Daoy (cell line): ENCODE measurements around the gene ERICH2. TPM values are rescaled to one million over a fixed set of nuclear protein-coding genes. Genes with fewer than 3 reads are reported as not detected.

Experiments
- DNase-seq: peaks from one replicate; pipeline ENCODE4 v3.0.0-alpha.2; 2015; ENCODE audit warnings: low read depth
- total RNA-seq: library from RNA; depleted of rRNA; stranded (reverse); fragments of >200 nt; shearing (Covaris generic); gene quantifications from 2 replicates; pipeline ENCODE4 v1.2.3, GENCODE V29; 2014

The ERICH2 gene
- total RNA-seq, 1 experiment from 2014 or later: not detected

DNA sequence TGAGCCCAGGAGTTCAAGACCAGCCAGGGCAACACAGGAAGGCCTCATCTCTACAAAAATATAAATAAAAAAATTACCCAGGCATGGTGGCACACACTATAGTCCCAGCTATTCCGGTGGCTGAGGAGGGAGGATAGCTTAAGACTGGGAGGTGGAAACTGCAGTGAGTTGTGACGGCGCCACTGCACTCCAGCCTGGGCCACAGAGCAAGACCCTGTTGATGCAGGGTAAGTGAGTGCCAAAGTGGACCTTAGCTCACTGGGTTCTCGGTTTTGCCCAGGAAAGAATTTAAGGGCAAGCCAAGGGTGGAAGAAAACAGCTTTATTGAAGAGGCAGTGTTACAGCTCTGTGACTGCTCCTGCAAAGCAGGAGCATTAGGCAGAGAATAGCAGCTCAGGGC lies 6.9 kb upstream of the ERICH2 start:
- DNase-seq: no peak

DNA sequence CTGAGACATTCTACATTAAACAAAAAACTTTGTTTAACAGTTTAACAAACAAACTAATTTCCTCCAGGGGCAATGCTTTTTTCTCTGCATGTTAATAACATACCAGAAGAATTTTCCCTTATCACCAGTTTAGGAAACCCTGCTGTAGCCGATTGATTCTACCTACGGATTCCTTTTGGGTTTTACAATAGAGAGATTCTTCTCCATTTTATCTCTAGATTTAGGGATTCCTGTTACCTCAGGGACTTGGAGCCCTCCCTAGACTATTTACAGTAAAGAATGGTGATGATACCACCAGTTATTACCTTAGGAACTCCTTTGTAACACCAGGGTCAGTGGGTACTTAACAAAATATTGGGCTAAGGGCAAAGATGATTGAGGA lies 5.3 kb upstream of the ERICH2 start:
- no peak for DNase-seq

DNA sequence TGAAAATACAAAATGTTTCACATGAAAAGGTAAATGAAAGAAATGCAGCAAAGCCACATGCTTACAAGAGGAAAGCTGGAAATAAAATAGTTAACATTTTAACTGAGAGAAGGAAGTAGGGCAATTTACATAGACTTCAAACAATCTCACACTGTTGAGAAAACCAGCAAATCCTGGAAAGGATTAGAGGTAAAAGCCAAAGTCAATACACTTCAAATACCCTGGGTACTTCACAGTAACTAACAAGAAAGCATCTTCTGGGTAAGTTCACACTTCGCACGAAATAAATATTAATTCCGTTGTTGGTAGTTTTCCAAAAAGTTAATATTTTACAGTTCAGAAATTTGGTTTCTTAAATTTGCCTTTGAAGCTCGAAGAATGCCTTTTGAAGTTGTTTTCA lies 3.5 kb upstream of the ERICH2 start:
- DNase-seq: no peak

DNA sequence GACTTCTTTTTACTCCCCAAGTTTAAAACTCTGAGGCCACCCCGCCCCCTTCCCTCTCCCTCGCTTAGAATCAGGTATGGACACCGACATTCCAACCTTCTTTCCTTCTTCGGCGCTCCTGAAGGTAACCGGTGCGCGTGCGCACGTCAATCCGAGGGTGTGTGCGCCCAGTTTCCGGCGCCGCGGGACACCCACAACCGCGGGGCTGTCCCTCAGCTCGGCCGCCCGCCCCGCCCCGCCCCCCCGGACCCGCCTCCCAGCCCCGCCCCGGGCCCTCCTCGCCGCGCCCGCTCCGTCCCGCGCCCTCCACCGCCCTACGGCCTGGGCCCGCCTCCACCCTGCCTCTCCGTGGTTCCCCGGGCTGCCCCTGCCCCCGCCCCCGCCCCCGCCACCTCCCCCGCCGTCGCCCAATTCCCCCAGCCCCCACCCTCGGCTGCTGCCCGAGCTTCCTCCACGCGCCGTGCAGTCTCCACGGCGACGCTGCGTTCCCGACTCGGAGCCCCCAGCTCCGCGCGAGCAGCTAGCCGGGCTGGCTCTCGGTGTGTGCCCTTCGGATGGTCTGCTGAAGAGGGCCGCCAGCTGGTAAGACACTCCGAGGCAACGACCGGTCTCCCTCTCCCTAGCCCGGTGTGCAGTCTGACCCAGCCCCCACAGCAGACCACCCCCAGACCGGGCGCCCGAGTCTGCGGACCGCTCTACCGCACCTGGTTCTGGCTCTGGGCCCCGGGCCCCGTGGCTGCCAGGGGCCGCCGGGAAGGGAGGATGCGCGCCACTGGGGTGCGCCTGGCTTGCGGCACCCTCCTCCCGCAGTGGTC lies 635 bp downstream of the ERICH2 start:
- peak; percentile 88 for DNase-seq

DNA sequence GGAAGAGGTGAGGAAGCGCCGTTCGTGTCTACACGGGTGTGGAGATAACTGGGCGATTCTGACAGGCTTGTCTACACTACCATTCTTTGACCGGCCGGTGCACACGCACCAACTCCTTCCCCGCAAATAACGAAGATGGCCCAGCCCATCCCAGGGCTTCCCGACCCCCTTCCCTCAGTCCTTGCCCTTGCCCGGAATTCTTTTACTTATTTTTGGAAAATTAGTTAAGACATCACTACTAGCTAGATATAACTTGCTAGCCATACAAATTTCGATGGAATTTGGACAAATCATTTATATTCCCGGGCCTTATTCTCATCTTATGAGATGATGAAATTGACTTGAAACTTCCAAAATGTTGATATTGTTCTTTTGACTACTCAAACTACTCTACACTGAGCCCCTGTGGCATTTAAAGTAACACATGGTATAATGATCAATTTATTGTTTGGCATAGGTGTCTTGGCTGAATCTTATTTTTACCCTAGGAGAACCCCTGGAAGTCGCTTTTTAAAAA lies 1.3 kb downstream of the ERICH2 start:
- no peak for DNase-seq

DNA sequence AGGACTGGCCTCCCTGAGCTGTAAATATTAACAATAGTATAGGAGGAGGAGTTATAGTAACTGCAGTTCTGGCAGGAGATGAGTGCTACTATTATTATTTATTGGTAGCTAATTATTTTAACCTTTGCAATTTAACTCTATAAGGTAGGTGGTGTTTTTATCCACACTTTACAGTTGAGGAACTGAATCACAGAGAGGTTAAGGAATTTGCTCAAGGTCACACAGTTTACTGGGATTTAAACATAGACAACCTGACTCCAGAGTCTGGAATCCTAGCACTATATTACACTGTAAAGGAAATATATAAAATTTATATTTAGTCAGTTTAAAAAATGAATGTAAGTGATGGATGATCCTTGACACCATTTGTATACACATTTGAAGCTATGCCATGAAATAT lies 2.1 kb downstream of the ERICH2 start:
- DNase-seq: no peak

DNA sequence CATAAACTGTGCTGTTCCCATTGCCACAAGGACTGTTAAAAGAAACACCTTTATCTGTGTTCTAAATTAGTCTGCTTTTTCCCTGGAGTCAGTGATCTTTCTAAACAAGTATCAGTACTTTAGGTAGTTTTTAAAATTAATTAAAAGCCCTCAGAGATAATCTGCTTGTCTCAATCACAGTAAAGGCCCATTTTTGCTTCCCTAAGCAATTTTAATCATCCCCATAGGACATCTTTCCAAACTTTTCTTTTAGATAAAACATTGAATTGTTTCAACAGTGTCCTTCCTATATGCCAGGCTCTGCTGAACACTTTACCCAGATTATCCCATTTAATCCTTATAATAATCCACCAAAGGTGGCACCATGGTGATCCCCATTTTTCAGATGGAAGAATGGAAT lies 3.9 kb downstream of the ERICH2 start:
- DNase-seq: no peak

DNA sequence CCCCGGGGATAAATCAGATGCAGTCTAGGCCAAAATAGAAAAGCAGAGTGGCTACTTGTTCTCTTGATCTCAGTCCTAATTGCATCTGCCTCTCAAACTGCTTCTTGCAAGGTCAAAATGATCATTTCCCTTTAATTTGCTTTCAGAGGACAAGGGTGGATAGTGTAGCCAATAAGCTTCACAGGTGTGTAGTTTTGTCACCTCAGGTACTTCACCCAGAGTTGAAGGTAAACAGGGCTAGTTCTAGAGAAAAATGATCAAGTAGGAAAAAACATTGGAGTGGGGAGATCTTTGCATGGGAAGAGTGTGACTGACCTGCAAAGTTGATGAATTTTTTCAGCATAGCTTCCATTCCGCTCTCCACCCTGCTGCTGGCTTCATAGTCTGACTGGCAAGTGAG lies 8.7 kb downstream of the ERICH2 start:
- no peak for DNase-seq

DNA sequence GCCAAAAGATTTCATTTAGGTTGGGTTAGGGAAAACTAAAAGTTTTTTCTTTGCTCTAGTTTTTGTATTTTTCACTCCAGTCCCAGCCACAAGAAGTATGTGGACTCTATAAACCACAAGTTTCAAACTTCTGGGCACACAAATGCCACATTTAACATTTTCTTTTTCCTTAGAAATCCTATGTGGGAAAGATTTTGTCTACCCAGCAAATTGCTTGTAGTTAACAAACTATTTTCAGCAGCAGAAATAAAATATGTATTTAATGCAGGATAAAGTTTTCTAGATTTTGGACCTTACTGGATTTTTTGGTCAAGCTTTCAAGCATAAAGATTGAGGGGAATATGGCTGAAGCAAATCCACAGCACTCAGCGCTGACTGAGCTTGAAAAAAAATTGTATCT lies 9.1 kb downstream of the ERICH2 start:
- DNase-seq: no peak

DNA sequence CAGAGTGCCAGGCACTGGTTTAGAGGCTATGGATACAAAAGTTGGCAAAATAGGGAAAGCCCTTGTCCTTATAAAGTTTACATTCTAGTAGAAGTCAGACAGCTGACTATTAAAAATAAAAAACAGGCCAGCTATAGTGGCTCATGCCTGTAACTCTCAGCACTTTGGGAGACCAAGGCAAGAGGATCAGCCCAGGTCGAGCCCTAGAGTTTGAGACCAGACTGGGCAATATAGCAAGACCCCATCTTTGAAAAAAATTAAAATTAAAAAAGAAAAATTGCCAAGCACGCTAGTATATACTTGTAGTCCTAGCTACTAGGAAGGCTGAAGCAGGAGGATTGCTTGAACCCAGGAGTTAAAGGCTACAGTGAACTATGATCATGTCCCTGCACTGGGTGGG lies 12.5 kb downstream of the ERICH2 start:
- no peak for DNase-seq

DNA sequence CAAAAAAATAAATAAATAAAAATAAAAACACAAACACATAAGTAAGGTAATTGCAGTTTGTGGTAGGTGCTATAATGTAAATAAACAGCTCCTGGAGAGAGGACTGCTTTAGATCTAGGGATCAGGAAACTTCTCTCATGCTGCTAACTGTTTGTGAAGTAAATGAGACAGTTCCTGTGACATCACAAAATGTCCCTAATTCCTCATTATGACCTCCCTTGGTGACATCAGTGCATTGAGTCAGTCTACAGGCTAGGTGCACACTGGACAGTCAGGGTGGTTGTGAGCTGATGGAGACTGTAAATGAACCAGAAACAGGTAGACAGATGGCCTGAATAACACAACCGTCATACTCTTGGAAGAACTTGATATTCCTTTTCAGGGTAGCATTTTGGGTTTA lies 13.4 kb downstream of the ERICH2 start:
- DNase-seq: no peak

DNA sequence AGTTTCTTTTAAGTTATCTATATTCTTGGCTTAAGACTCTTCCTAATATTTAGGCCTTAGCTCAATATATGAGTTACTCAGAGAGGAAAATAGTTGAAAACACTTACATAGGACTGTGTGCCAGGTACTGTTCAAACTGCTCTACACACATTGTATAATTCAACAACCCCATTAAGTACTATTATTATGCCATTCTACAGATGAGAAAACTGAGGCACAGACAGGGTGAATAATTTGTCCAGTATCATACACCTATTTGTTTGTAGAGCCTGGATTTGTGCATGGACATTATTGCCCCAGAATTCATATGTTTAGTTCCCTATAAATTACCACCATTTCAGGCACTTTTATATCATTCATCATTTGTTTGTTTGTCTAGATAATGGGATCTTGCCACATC lies 28.8 kb downstream of the ERICH2 start:
- DNase-seq: no peak

DNA sequence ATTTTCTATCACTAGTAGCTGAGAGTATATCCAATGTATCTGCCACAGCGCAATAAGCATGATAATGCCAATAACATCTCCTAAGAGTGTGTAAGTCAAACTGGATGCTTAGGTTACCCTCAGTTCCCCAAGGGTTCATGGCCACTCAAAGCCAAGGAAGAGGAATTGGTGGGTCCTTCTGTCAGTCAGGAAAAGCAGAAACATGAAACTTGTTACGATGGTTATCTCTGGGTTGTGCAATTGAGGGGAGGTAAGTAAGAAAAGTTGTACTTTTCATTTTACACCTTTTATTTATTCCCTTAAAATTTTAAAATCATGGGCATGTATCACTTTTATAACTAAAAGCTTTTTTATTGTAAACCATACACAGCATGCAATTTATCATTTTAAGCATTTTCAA lies 36.4 kb downstream of the ERICH2 start:
- DNase-seq: no peak

DNA sequence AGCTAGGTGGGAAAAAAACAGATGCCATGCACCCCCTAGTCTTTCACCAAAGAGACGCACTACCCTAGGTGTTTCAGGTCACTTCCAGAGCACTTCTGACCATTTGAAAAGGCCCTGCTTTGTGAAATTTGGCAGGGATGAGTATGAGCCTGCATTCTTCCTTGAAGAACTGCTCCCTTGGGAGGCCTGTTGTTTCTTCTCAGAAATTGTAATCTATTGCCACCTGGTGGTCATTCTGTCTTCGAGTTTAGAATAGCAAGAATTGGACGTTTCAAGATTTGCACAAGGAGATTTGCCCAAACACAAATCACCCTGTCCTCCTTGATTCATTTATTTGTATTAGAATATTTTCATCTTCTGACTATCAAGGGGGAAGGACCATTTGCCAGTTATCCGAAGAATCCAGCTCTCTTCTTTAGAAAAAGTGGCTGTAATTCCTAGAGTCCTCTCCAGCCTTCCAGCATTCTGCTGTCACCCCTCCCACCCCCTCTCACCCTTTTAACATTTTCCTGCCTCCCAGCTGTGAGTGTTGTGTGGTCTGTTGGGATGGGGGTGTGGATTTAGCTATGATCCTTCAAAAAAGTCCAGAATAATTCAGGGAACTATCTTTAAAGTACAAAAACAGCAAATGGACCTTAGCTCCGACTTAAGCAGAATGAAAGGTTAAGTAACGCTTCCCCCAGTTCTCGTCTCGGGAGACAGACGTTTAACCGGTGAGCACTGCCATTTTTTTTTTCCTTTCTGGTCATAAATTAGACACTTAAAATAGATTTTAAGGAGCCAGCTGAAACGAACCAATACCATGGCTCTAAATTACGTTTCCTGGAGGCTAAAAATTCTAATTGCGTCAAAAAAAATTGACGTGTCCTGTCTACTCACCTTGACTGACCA lies 42.8 kb downstream of the ERICH2 start:
- DNase-seq: peak; percentile 73

DNA sequence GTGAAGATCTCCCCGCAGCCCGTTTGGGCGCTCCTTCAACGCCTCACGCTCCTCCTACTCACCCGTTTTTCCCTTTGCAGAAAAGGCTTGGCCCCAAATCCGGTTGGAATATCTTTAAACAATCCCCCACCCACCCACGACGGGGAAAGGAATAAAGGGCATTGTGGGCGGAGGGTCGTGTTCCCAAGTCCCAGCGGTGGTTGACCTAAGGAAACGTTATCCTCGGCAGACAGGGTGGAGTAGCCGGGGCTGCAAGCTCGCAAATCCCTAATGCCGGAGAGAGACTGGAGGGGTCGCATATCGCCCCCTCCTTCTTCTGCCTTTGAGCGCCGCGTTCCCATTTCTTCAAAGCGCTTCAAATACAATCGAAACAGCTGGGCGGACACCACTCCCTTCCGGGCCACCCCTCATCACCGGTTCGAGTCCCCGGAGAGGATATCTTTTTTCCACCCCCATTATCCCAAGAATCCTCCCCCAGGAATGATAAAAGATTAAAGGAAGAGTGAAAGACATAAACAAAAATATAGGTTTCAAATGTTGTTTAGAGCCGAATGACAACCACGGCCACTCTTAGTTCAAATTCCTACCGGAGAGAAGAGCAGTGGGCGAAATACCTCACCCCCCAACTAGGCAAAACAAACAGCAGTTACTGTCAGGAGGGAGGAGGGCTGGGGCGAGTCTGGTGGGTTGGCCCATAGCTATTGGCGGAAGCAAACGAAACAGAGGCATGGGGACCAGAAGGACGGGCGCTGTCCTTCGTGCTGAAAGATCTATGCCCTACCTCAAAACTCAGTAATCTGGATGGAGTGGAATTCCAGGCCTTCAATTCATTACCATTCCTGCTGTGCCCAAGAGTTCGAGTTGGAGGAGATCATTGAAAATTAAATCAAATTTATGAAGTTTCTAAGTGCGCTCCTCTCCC lies 43.7 kb downstream of the ERICH2 start:
- peak; percentile 77 for DNase-seq

DNA sequence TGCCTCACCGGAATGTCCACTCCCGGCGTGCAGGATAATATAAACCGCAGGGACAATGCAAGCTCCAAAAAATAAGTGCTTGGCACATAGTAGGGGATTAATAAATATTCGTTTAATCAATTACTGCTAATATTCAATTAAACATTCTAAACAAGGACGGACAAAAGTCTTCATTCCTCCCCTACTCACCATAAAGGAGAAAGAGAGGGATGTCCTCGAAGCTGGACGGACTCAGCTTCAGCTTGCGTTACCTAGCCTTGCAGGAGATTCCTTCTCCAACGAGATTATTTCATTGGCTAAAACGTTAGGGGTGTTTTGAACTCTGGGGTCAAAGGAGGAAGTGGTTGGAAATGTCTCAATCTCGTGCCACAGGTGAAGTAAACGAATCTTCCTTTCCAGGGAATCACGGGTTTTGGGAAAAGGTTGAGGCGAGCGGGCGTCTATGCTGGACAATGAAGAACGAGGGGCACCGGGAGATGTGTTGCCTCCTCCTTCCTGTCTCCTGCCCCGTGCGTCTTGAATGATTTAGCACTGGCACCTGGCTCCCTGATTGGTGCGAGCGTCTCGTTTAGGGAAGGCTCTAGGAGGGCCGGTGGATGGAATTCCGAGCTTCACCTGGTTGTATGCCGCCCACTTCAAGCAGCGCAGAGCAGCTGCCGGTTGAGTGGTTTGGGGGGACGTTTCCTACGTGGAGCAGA lies 44.5 kb downstream of the ERICH2 start:
- DNase-seq: no peak

DNA sequence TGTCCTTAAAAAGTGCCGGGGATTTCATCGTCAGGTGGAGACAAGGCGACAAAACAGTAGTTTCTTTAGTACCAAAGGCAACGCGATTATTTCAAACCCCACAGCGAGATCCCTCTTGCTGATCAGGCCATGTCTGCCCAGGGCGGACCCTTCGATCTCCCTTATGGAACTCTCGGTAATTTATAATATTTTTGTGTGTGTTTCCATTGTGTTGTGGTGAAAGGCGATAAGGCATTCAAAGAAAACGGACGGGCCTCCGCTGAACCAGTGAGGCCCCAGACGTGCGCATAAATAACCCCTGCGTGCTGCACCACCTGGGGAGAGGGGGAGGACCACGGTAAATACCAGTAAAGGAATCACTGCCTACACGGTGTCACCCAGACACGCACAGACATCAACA lies 45.1 kb downstream of the ERICH2 start:
- DNase-seq: no peak

DNA sequence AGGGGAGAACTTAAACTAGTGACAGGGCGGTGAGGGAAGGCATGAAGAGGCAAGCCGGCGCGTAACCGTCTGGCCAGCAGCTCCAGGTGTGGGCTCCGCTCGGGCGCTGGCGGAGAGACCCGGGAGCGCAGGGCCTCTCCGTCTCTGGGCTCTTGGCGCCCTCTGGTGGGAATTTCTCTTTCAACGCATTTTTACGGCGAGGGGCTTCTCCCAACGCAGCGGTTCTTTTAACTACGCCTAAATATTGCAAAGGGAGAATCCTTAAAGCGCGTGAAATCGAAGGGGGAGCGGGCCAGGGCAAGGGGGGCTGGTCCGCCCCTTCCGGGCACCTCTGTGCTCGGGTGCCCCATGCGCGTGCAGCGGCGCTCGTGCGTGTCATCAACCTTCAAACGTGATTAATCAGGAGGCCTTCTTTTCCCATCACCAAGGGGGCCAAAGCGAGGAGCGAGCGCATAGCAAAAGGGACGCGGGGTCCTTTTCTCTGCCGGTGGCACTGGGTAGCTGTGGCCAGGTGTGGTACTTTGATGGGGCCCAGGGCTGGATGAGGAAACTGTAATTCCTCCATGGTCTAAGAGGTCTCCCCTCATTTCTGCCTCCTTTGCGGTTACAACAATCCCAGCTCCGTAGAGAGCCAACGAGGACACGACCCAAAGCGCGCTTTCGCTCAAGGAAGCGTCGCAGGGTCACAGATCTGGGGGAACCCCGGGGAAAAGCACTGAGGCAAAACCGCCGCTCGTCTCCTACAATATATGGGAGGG lies 45.7 kb downstream of the ERICH2 start:
- DNase-seq: peak; percentile 74

DNA sequence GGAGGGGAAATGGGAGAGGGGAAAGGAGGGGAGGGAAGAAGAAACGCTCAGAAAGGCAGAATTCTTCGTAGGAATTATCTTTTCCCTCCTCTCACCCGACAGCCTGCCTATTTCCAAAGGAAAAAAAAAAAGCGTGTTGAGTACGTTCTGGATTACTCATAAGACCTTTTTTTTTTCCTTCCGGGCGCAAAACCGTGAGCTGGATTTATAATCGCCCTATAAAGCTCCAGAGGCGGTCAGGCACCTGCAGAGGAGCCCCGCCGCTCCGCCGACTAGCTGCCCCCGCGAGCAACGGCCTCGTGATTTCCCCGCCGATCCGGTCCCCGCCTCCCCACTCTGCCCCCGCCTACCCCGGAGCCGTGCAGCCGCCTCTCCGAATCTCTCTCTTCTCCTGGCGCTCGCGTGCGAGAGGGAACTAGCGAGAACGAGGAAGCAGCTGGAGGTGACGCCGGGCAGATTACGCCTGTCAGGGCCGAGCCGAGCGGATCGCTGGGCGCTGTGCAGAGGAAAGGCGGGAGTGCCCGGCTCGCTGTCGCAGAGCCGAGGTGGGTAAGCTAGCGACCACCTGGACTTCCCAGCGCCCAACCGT lies 46.4 kb downstream of the ERICH2 start, which contains the start of gene GAD1:
GAD1 (plus strand) TSS at position 384 of the 589 bp plus-strand sequence. CDS start 1,705 bp downstream, outside the sequence.
- DNase-seq: peak; percentile 84
